ENCODE measurements around the gene NSMF.

- TF ChIP-seq POLR2A (IDR thresholded peaks at IDR 0.05) (no peak), CTCF (IDR thresholded peaks at IDR 0.05 in 8 of 11, conservative IDR thresholded peaks at IDR 0.05 in 3 of 11) (no peak)
Observed at GRCh38 chr9:137452006-137452760, 7.0 kb downstream of the NSMF start.
